H1 (cell line): ENCODE data around the gene FBXL12. TPM values are rescaled to one million over a fixed set of nuclear protein-coding genes. Genes with fewer than 3 reads are reported as not detected.
A peak's percentile ranks its signal among the peaks of the same experiment; 100 is the strongest.

Experiments
- ASH2L ChIP-seq: fragments of 200-600, 300-600 bp; sonication (generic); IDR thresholded peaks from one replicate; pipeline ENCODE4 v1.7.1; 2017; ENCODE audit warnings: low read length
- ATF3 ChIP-seq: IDR thresholded peaks from 2 replicates; pipeline ENCODE4 v1.6.1; 2011; ENCODE audit warnings: low read depth, mild to moderate bottlenecking, low read length; ENCODE audit not compliant: insufficient read depth
- CHD1 ChIP-seq: IDR thresholded peaks from 2 replicates; pipeline ENCODE4 v1.6.1; 2012; ENCODE audit warnings: low read depth, low read length, improper control_type of control experiment
- EGR1 ChIP-seq: IDR thresholded peaks from 2 replicates; pipeline ENCODE4 v1.6.1; 2011; ENCODE audit warnings: low read depth, low read length, borderline replicate concordance
- KDM5A ChIP-seq: fragments of 200-600 bp; IDR thresholded peaks from 2 replicates; pipeline ENCODE4 v1.7.1; 2012; ENCODE audit warnings: mild to moderate bottlenecking, low read length, inconsistent platforms, mixed read lengths
- MAX ChIP-seq: IDR thresholded peaks from 2 replicates; pipeline ENCODE4 v1.6.1; 2012; ENCODE audit warnings: inconsistent platforms
- PHF8 ChIP-seq: fragments of 200-600 bp; sonication (generic); conservative IDR thresholded peaks from 2 replicates; pipeline ENCODE4 v1.7.1; 2012; ENCODE audit warnings: low read depth, mild to moderate bottlenecking, inconsistent platforms, low read length, moderate library complexity
- POLR2A ChIP-seq, 2 experiments: IDR thresholded peaks; 1 replicate in 1 of 2; 2 replicates in 1 of 2; pipeline ENCODE4 v1.6.1; 2011; ENCODE audit warnings: low read depth in 2 of 2, low read length in 2 of 2, mild to moderate bottlenecking in 2 of 2; ENCODE audit errors: control extremely low read depth in 1 of 2
- RAD21 ChIP-seq, 2 experiments: IDR thresholded peaks in 1 of 2; conservative IDR thresholded peaks in 1 of 2; 2 replicates each; pipeline ENCODE4 v1.6.1; 2011; ENCODE audit warnings: low read depth in 2 of 2, low read length in 2 of 2, improper control_type of control experiment in 1 of 2, inconsistent platforms in 1 of 2, mild to moderate bottlenecking in 1 of 2, moderate library complexity in 1 of 2
- RBBP5 ChIP-seq: IDR thresholded peaks from 2 replicates; pipeline ENCODE4 v1.7.1; 2012; ENCODE audit warnings: low read depth, mild to moderate bottlenecking, inconsistent platforms, low read length, moderate library complexity, borderline replicate concordance
- RNF2 ChIP-seq: fragments of 200-900, 300-1000 bp; sonication (generic); IDR thresholded peaks from 2 replicates; pipeline ENCODE4 v1.7.1; 2016; ENCODE audit warnings: borderline replicate concordance, low read depth, mild to moderate bottlenecking, antibody characterized with exemption, low read length; ENCODE audit not compliant: poor library complexity, severe bottlenecking; ENCODE audit errors: missing control alignments
- SIN3A ChIP-seq, 2 experiments: IDR thresholded peaks in 1 of 2; conservative IDR thresholded peaks in 1 of 2; 2 replicates each; pipeline ENCODE4 v1.6.1; 2011 to 2012; ENCODE audit warnings: low read length in 2 of 2, improper control_type of control experiment in 1 of 2, low read depth in 1 of 2, mild to moderate bottlenecking in 1 of 2
- SIX5 ChIP-seq: IDR thresholded peaks from 2 replicates; pipeline ENCODE4 v1.6.1; 2011; ENCODE audit warnings: mild to moderate bottlenecking, low read depth, low read length
- SP2 ChIP-seq: IDR thresholded peaks from 2 replicates; pipeline ENCODE4 v1.6.1; 2012; ENCODE audit warnings: mild to moderate bottlenecking, low read length, inconsistent platforms
- SP4 ChIP-seq: IDR thresholded peaks from 2 replicates; pipeline ENCODE4 v1.6.1; 2012; ENCODE audit warnings: low read length, inconsistent platforms
- SRF ChIP-seq: IDR thresholded peaks from 2 replicates; pipeline ENCODE4 v1.6.1; 2011; ENCODE audit warnings: mild to moderate bottlenecking, low read depth, low read length, moderate library complexity
- TBP ChIP-seq: IDR thresholded peaks from 2 replicates; pipeline ENCODE4 v1.6.1; 2011; ENCODE audit warnings: low read depth, low read length, improper control_type of control experiment
- YY1 ChIP-seq: IDR thresholded peaks from 2 replicates; pipeline ENCODE4 v1.6.1; 2011; ENCODE audit warnings: low read depth, mild to moderate bottlenecking, low read length
- polyA plus RNA-seq, 7 experiments: library from polyadenylated mRNA; depleted of rRNA in 3 of 7; stranded (reverse) in 5 of 7; unstranded in 2 of 7; fragments of >200 nt in 5 of 7; fragments of 200-250 nt in 2 of 7; gene quantifications; 1 replicate in 5 of 7; 2 replicates in 1 of 7; 4 replicates in 1 of 7; pipeline versions ENCODE4 v1.2.1 to v1.2.3, GENCODE V29; 2011 to 2013; ENCODE audit warnings: missing spikeins in 2 of 7, mixed read lengths in 2 of 7
- total RNA-seq: library from RNA; stranded (reverse); fragmentation: NEBNext Ultra II Directional; extraction: Animal tissue kit (Norgen Biotek cat#: 25700); gene quantifications from 2 replicates; pipeline ENCODE4 v1.2.1, GENCODE V29; 2021
- TF ChIP-seq, protein P1 (sequence below), 3 experiments: IDR thresholded peaks; 1 replicate in 2 of 3; 2 replicates in 1 of 3; pipeline versions ENCODE4 v1.5.1 to v1.6.1; 2011; ENCODE audit warnings: low read length in 3 of 3, mild to moderate bottlenecking in 3 of 3, inconsistent platforms in 2 of 3, low read depth in 1 of 3, moderate library complexity in 1 of 3; ENCODE audit not compliant: insufficient read depth in 1 of 3; ENCODE audit errors: control extremely low read depth in 1 of 3

FBXL12 gene
- total and polyA plus RNA-seq, 2 of the 8 experiments (the other 6 are each of a cell fraction or from before 2014, with no cell fraction given), result 24.6 to 62.3 TPM

- TF ChIP-seq EGR1 (no peak; the same call in 1 of the 2 replicates), SRF (no peak), RAD21 (IDR thresholded peaks at IDR 0.05 in 1 of 2, conservative IDR thresholded peaks at IDR 0.05 in 1 of 2; ENCODE audit: low read depth in 2 of 2, low read length in 2 of 2) (peak in 1 of 2 experiments; percentile 25; a peak in 1 of 4 replicates), ASH2L (peak; percentile 73), POLR2A (IDR thresholded peaks at IDR 0.05; ENCODE audit: control extremely low read depth in 1 of 2, low read depth in 2 of 2, low read length in 2 of 2) (peak in 1 of 2 experiments; percentile 80; a peak in 2 of 3 replicates), KDM5A (no peak), CHD1 (no peak), YY1 (no peak), SP4 (peak; percentile 22; the same call in 1 of the 2 replicates), PHF8 (peak; percentile 78), MAX (peak; percentile 97), TBP (peak; percentile 68; the same call in 1 of the 2 replicates), SP2 (no peak), RBBP5 (peak; percentile 69), SIX5 (no peak), RNF2 (no peak), ATF3 (no peak), SIN3A (conservative IDR thresholded peaks at IDR 0.05 in 1 of 2, IDR thresholded peaks at IDR 0.05 in 1 of 2; ENCODE audit: low read depth in 1 of 2, low read length in 2 of 2) (peak in 1 of 2 experiments; percentile 82; a peak in 2 of 4 replicates)
- TF ChIP-seq, protein P1, sequence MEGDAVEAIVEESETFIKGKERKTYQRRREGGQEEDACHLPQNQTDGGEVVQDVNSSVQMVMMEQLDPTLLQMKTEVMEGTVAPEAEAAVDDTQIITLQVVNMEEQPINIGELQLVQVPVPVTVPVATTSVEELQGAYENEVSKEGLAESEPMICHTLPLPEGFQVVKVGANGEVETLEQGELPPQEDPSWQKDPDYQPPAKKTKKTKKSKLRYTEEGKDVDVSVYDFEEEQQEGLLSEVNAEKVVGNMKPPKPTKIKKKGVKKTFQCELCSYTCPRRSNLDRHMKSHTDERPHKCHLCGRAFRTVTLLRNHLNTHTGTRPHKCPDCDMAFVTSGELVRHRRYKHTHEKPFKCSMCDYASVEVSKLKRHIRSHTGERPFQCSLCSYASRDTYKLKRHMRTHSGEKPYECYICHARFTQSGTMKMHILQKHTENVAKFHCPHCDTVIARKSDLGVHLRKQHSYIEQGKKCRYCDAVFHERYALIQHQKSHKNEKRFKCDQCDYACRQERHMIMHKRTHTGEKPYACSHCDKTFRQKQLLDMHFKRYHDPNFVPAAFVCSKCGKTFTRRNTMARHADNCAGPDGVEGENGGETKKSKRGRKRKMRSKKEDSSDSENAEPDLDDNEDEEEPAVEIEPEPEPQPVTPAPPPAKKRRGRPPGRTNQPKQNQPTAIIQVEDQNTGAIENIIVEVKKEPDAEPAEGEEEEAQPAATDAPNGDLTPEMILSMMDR (IDR thresholded peaks at IDR 0.05; ENCODE audit: control extremely low read depth in 1 of 3, insufficient read depth in 1 of 3, low read depth in 1 of 3, low read length in 3 of 3), result peak in 2 of 3 experiments; percentile 10 to 12; a peak in 1 of 4 replicates
Measured at GRCh38 chr19:9792206-9793070, 26.4 kb downstream of the FBXL12 start (continued).
